Measurements from ENCODE around the gene SLFN14. TPM values are rescaled to one million over a fixed set of nuclear protein-coding genes. Genes with fewer than 3 reads are reported as not detected.

Gene SLFN14
- total and polyA plus RNA-seq, 2 of the 4 experiments (the other 2 are of a cell fraction): not detected

GRCh38 chr17:35523296-35523695 lies 37.3 kb downstream of the SLFN14 start:
- H3K36me3 ChIP-seq (ENCODE audit: control insufficient read depth, insufficient read depth, low read length): no peaks in the 10 kb centered on the region
- no peaks in the 10 kb centered on the region for H3K9me1 ChIP-seq (ENCODE audit: insufficient read depth, low read length)
- H2AK5ac ChIP-seq (ENCODE audit: low read depth, low read length): no peak overlapping the region
- no peak overlapping the region for H4K91ac ChIP-seq (ENCODE audit: insufficient read depth, low read depth, low read length)
- H3K4ac ChIP-seq (ENCODE audit: low read depth, low read length): no peak overlapping the region
- ATAC-seq (ENCODE audit: low read depth): no peak
- H3K14ac ChIP-seq (replicated peaks; ENCODE audit: low read depth, low read length): no peak overlapping the region
- no peak overlapping the region for H3K4me2 ChIP-seq (ENCODE audit: low read depth, low read length)
- H4K20me1 ChIP-seq (ENCODE audit: insufficient read depth, low read length): no peaks in the 10 kb centered on the region
- H3K23ac ChIP-seq (ENCODE audit: low read depth, low read length): no peak overlapping the region
- intact Hi-C loops (cut with micrococcal nuclease): no loop called here
- in situ Hi-C loops (cut with MboI; ENCODE audit: low sequenced_read_pairs): no loop called here
- no peak overlapping the region for H3K18ac ChIP-seq (ENCODE audit: low read depth, low read length)
- no peak overlapping the region for H2AK9ac ChIP-seq (replicated peaks; ENCODE audit: low read depth, low read length, poor library complexity)
- no peak overlapping the region for H3K9ac ChIP-seq (ENCODE audit: low read depth, low read length)
- H2BK120ac ChIP-seq (ENCODE audit: low read depth, low read length): no peak overlapping the region
- peaks cover 10% of the 10 kb centered on the region for H3K27me3 ChIP-seq (ENCODE audit: control insufficient read depth, insufficient read depth, low read length)
- no peak for DNase-seq
- no peak overlapping the region for H2BK15ac ChIP-seq (ENCODE audit: low read depth, low read length)
- H3K4me3 ChIP-seq (ENCODE audit: insufficient read depth, low read depth, low read length): no peak overlapping the region
- no CpG with 5 or more reads among the region's 4 CpGs for WGBS, 2 experiments (ENCODE audit: extremely low coverage in 2 of 2, insufficient read length in 1 of 2)
- H4K5ac ChIP-seq (ENCODE audit: low read depth, low read length): no peak overlapping the region
- no peaks in the 10 kb centered on the region for H3K79me1 ChIP-seq (ENCODE audit: low read depth in 1 of 2, low read length in 2 of 2)
- no peak overlapping the region for H4K8ac ChIP-seq (ENCODE audit: low read depth in 2 of 2, low read length in 2 of 2)
- H3K4me1 ChIP-seq (ENCODE audit: control insufficient read depth, insufficient read depth, low read length): no peaks in the 10 kb centered on the region
- POLR2A ChIA-PET (ENCODE audit: unreplicated experiment): no interaction called here
- H2BK5ac ChIP-seq (ENCODE audit: low read depth, low read length, poor library complexity, severe bottlenecking): no peak overlapping the region
- H2AFZ ChIP-seq (replicated peaks; ENCODE audit: low read length, poor library complexity): no peak overlapping the region
- TF ChIP-seq FOS (IDR thresholded peaks at IDR 0.05; ENCODE audit: low read depth, low read length) (no peak), POLR2A (IDR thresholded peaks at IDR 0.05; ENCODE audit: low read depth, low read length) (no peak), MAFK (IDR thresholded peaks at IDR 0.05; ENCODE audit: low read depth, low read length) (no peak), NFE2L2 (IDR thresholded peaks at IDR 0.05; ENCODE audit: low read depth, low read length) (no peak), MAZ (IDR thresholded peaks at IDR 0.05; ENCODE audit: borderline replicate concordance, low read depth, low read length) (no peak), RFX5 (IDR thresholded peaks at IDR 0.05; ENCODE audit: low read depth, low read length) (no peak), ELK1 (IDR thresholded peaks at IDR 0.05; ENCODE audit: borderline replicate concordance, low read depth, low read length) (no peak), CEBPB (IDR thresholded peaks at IDR 0.05; ENCODE audit: low read depth, low read length) (no peak), SMC3 (IDR thresholded peaks at IDR 0.05; ENCODE audit: low read depth, low read length) (no peak), RAD21 (IDR thresholded peaks at IDR 0.05; ENCODE audit: low read length) (no peak), MXI1 (IDR thresholded peaks at IDR 0.05; ENCODE audit: borderline replicate concordance, low read depth, low read length) (no peak), CTCF (conservative IDR thresholded peaks at IDR 0.05; ENCODE audit: low read depth, low read length) (no peak), CHD1 (IDR thresholded peaks at IDR 0.05; ENCODE audit: low read depth, low read length) (no peak), RCOR1 (IDR thresholded peaks at IDR 0.05; ENCODE audit: insufficient replicate concordance, low read length) (no peak), BHLHE40 (IDR thresholded peaks at IDR 0.05; ENCODE audit: low read depth, low read length) (no peak)
- TF ChIP-seq, protein P1, sequence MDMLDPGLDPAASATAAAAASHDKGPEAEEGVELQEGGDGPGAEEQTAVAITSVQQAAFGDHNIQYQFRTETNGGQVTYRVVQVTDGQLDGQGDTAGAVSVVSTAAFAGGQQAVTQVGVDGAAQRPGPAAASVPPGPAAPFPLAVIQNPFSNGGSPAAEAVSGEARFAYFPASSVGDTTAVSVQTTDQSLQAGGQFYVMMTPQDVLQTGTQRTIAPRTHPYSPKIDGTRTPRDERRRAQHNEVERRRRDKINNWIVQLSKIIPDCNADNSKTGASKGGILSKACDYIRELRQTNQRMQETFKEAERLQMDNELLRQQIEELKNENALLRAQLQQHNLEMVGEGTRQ (IDR thresholded peaks at IDR 0.05; ENCODE audit: low read depth, low read length): no peak
- CTCF ChIA-PET: no interaction called here
- no peak overlapping the region for H2BK20ac ChIP-seq (ENCODE audit: low read depth, low read length)
- no peaks in the 10 kb centered on the region for H3K9me3 ChIP-seq (ENCODE audit: control insufficient read depth, insufficient read depth, low read length)
- dilution Hi-C loops (cut with HindIII; ENCODE audit: low sequenced_read_pairs, unreplicated experiment): no loop called here
- no peak overlapping the region for H3K27ac ChIP-seq (ENCODE audit: insufficient read depth, low read length)
- no peak overlapping the region for H3K56ac ChIP-seq (ENCODE audit: extremely low read depth, insufficient read depth, low read length)
- no TSS peak for BruUV-seq (replicated peaks)

All from IMR-90 (cell line).